ENCODE results near the gene XPR1.

XPR1 gene

GRCh38 chr1:180631766-180632325 lies at the start of gene XPR1:
XPR1 (plus strand) TSS chr1:180632022; CDS start chr1:180632202, 180 bp downstream.
- DNase-seq: peak; percentile 98

- no peak for DNase-seq
Measured at GRCh38 chr1:180584869-180585268, 47.0 kb upstream of the XPR1 start.

- DNase-seq: no peak
Measured at GRCh38 chr1:180585994-180586359, 45.8 kb upstream of the XPR1 start.

GRCh38 chr1:180586671-180587155 lies 45.1 kb upstream of the XPR1 start:
- peak; percentile 81 for DNase-seq

- no peak for DNase-seq
Measured at GRCh38 chr1:180588121-180588520, 43.7 kb upstream of the XPR1 start.

- DNase-seq: no peak
Measured at GRCh38 chr1:180590889-180591288, 40.9 kb upstream of the XPR1 start.

GRCh38 chr1:180593382-180593781 lies 38.4 kb upstream of the XPR1 start:
- no peak for DNase-seq

GRCh38 chr1:180594723-180595122 lies 37.1 kb upstream of the XPR1 start:
- DNase-seq: no peak

- DNase-seq: no peak
Measured at GRCh38 chr1:180595966-180596365, 35.9 kb upstream of the XPR1 start.

- no peak for DNase-seq
Measured at GRCh38 chr1:180597520-180597919, 34.3 kb upstream of the XPR1 start.

GRCh38 chr1:180598333-180598974 lies 33.4 kb upstream of the XPR1 start:
- no peak for DNase-seq

GRCh38 chr1:180600343-180600742 lies 31.5 kb upstream of the XPR1 start:
- DNase-seq: no peak

GRCh38 chr1:180601512-180601911 lies 30.3 kb upstream of the XPR1 start:
- DNase-seq: no peak

- no peak for DNase-seq
Measured at GRCh38 chr1:180603223-180603849, 28.5 kb upstream of the XPR1 start.

- no peak for DNase-seq
Measured at GRCh38 chr1:180603850-180604226, 28.0 kb upstream of the XPR1 start.

GRCh38 chr1:180606155-180606554 lies 25.7 kb upstream of the XPR1 start:
- no peak for DNase-seq

- DNase-seq: no peak
Measured at GRCh38 chr1:180609643-180610555, 21.9 kb upstream of the XPR1 start.

GRCh38 chr1:180610556-180611015 lies 21.2 kb upstream of the XPR1 start:
- DNase-seq: no peak

- peak; percentile 30 for DNase-seq
Measured at GRCh38 chr1:180611016-180611930, 20.5 kb upstream of the XPR1 start.

GRCh38 chr1:180612632-180613031 lies 19.2 kb upstream of the XPR1 start:
- DNase-seq: no peak

GRCh38 chr1:180614730-180615129 lies 17.1 kb upstream of the XPR1 start:
- no peak for DNase-seq

Data from EL (cell line).